CD1c-positive myeloid dendritic cell (primary cell): ENCODE data around the gene SP3.

ENCODE experiments used
- DNase-seq: peaks from one replicate; pipeline ENCODE4 v3.0.0-alpha.2; 2016; ENCODE audit errors: extremely low spot score

The SP3 gene

DNA sequence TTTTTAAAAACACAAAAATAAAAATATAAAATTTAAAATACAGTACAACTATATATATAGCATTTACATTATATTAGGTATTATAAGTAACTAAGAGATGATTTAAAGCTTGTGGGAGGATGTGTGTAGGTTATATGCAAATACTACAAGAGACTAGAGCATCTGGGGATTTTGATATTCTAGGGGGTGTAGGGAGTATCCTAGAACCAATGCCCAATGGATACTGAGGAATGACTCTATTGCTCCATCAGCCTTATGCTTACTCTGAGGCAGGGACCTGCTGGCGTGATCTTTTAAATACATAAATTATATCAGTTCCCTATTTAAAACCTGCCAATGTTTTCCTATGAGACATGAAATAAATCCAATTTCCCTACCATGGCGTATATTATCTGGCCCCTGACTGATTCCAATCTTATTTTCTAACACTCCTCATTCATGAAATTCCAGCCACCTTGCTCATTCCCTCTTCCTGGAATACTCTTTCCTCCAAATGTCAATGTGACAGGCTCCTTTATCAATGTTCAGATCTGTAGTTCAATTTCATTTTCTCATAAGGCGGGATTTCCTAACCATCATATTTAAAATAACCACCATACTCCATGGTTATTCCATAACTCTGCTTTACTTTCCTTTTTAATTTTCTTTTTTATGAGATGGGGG is 22.2 kb downstream of the SP3 start:
- DNase-seq = no peak

DNA sequence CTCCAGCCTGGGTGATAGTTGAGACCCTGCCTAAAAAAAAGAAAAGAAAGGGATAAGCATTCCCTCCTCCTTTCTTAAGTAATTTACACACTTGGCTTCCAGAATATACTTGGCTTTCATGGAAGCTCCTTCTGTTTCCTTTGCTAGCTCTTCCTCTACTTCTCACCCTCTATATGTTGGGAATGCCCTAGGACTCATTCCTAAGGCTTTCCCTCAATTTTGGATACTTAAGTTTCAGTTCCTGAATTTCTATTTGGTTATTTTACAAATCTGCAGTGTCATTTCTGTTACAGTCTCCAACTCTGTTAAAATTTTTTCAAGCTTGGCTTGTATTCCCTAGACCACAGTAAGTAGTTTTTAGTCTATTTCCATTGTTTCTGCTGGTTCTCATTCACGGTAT is 23.6 kb downstream of the SP3 start:
- peak; percentile 30 for DNase-seq

DNA sequence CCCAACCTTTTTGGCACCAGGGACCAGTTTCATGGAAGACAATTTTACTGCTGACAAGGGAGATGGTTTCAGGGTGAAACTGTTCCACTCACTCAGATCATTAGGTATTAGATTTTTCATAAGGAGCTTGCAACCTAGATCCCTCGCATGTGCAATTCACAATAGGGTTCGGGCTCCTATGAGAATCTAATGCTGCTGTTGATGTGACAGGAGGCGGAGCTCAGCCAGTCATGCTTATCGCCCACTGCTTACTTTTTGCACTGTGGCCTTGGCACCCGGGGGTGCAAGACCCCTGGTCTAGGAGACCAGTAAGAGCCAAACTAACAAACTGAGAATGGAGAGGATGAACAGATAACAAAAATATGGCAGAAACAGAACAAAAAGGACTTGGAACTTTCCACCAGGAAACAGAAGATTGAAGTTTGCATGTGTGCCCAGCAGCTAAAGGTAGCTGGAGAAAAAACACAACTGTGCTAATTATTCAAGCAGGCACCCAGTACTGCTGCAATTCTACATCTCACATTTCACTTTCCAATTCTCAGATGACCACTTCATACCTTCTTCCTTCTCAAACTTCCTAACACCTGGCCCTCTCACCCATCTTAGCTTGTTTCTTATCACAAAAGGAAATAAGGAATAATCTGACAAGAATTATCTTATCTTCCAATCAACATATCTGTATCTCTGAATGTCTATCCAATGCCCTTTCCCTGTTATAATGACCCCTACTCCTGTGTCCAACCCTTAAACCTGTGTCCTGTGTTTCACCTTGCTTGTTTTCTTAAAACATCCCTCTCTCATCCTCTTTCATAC is 24.8 kb downstream of the SP3 start:
- no peak for DNase-seq

DNA sequence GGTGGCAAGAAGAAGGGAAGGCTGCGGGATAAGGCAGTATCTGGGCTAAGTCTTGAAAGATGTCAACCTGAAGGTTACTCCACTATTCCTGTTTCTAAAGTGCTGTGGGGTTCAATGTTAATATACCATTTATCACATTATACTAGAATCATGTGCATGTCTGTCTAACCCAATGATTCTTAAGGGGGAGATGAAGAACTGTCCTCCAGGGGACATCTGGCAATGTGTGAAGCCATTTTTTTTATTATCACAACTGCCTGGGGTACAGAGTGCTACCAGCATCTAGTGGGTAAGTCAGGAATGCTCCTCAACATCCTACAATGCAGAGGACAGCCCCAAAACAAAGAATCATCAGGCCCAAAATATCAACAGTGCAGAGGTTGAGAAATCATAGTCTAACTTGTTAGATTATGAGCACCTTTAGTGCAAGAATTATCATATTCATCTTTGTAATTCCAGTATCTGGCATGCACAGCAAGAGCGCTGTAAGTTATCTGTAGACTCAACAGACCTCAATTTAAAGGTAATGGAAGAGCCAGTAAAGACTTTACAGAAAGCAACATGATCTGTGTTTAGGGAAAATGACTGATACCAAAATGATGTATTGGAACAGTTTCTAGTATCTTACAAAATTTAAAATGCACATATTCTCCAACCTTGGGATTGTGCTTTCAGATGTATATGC is 26.3 kb downstream of the SP3 start:
- no peak for DNase-seq

DNA sequence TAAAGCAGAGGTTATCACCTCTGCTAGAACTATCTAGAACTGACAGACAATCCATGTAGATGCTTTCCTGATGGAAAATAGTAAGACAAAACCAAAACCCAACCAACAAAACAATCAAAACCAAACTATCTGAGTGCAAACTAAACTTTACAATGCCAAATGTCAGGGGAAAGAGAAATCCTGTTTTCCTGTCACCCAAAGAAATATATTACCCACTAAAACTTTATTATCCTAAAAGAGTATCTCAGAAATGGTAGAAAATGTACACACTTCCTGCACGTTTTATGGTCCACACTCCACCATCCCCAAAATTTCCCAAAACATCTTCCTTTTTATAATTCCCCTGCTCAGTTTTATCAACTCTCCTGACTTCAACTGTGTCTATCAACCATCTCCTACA is 29.9 kb downstream of the SP3 start:
- DNase-seq = no peak

DNA sequence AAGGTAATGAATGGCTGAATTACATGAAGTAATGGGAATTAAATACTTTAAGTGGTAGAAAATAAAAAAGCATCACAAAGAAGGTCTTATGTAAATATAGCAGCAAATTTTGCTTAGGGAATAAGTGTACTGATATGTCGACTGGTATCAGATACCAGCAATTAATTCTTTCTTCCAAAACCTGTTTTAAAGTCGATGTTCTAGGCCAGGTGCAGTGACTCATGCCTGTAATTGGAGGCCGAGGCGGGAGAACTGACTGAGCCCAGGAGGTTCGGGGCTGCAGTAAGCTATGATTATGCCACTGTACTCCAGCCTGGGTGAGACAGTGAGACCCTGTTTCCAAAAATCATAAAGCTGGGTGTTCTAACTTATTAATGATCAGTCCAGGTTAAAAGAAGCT is 30.3 kb downstream of the SP3 start:
- no peak for DNase-seq

DNA sequence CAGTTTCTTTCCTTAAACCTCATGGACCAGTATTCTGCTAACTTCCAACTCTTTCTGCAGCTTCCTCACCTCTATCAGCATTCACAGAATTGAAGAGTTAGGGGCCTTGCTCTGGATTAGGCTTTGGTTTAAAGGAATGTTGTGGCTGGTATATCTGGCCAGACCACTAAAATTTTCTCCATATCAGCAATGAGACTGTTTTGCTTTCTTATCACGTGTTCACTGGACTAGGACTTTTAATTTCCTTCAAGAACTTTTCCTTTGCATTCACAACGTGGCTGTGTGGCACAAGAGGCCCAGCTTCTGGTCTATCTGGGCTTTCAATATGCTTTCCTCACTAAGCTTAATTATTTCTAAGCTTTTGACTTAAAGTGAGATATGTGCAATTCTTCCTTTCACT is 33.4 kb downstream of the SP3 start:
- no peak for DNase-seq

DNA sequence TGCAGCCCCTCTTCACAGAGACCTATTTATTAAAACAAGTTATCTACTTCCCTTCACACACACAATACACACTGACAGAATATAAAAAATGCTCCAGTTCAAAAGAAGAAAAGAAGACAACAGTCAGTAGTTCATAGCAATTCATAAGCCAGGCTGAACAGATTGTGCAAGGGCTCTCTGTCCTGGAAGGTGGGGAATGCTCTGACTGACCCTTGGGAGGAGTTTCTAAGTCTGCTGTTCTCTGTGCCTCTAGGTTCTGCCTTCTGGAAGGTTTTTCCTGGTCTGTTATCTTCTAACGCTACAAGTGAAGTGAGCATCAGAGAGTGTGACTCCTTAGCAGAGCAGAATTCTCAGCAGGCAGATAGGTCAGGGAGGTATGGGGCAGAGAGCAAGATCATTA is 35.7 kb downstream of the SP3 start:
- no peak for DNase-seq

DNA sequence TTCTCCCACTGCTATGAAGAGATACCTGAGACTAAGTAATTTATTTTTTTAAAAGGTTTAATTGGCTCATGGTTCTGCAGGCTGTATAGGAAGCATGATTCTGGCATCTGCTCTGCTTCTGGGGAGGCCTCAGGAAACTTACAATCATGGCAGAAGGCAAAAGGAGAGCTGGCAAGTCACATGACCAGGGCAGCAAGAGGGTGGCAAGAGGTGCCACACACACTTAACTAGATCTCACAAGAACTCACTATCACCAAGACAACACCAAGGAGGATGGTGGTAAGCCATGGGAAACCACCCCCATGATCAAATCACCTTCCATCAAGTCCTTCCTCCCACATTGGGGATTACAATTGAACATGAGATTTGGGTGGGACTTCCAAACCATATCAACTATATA is 38.3 kb downstream of the SP3 start:
- no peak for DNase-seq

DNA sequence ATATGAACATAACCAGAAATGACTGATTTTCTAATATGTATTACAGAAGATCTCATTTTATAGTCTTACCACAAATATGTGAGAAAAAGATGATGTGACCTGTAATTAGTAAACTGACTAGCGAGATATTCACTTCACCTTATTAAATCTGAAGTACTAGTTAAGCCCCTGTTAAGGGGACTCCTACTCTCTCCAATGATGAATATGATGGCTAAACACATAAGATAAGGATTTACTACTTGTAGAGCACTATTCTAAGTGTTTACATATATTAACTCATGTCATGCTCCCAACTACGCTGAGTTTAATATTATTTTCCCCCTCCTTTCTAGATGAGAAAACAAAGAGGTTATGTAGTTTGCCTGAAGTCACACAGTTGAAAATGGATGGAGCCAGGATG is 40.9 kb downstream of the SP3 start:
- no peak for DNase-seq

DNA sequence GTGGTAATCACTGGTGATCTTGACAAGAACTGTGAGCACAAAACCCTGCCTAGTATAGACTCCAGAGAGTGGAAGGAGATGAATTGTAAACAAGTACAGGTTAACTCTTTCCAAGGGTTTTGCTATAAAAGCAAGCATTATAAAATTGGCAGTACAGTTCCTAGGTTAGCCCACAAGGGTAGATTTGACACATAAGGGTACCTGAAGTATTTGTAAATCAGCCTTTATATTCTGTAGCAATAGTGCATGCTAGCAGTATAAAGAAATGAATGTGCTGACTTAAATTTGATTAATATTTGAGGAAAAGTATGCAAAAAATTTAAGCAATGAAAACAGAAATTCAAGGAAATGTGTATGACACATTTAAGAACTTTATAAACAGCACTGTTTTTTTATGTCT is 42.4 kb downstream of the SP3 start:
- no peak for DNase-seq

DNA sequence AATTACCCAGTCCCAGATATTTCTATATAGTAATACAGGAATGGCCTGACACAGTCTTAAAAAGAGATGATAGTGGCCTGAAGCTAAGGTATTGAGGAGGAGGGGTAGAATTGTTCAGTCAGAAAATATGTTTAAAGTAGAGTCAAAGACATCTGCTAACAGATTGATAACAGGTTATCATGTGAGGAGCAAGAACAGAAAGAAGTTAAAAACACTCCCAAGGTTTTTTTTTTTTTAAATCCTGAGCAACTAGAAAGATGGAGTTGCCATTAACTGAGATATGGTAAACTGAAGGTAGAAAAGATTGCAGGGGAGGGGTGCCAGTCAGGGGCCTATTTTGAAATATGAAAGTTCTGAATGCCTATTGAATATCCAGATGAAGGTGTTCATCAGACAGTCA is 43.1 kb downstream of the SP3 start:
- no peak for DNase-seq

DNA sequence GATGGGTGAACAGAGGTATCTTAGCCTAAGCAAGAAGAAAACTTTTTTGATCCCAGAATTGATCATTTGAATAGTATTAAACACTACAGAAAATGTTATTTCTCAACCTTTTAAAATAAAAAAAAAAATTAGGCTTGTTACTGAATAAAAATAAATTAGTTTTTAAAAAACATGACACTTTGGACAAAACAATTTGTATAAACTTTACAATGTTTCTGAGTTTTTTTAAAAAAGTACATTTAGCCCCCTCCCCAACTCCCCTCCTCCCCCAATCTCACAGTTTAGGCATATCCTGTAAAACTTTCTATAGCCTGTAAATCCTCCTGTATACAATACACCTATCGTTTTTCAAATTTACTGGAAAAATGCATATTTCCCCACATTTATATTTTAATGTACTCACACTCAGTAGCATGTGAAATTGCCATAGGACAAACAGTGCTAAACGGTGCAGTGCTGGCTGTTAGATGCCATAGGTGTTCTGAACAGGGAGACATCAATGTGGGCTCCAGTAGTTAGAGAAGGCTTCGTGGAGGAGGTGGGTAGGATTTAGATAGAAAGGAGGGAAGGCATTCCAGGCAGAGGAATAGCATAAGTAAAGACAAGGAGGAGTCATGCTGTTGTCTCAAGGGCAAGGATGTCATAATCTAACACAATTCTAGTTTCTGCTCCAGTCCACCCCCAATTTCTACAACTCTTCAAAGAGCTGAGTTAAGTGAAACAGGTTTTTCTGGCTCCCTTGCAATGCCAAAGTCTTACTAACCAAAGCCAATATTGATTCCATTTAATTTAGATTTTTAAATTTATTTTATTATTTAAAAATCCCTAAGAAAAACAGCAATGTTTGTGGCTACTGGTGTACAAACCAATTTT is 50.9 kb downstream of the SP3 start:
- DNase-seq = no peak

DNA sequence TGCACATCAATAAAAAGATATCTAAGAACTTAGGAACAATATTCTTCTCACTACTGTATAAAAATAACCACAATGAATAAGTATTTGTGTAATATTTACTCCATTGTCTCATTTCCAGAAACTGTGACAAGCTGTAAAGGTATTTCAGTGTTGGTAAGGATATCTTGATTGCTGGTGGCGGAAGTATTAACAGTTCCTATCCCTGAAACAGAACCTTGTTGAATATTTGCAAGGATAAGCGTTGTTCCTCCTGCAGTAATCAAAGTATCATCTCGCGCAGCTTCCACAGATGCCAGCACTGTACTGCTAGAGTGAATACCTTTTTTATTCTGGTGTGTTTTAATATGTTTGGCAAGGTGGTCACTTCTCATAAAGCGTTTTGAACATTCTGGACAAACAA is 55.3 kb downstream of the SP3 start:
- no peak for DNase-seq

DNA sequence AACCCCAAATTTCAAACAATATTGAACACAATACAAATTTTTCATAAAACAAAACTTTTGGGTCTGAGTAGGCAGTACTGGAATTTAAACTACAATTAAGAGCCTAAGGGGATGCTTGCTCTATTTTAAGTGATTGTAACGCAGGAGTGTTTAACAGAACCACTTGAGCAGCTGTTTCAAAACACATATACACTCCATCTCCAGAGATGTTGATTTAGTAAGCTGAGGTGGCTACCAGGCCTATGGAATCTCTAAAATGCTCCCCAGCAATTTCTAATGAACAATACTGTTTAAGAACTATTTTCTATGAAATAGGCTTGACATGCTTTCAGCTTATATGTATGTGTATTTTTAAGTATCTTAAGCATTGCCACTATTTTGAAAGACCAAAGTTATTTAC is 58.5 kb downstream of the SP3 start:
- DNase-seq = no peak

DNA sequence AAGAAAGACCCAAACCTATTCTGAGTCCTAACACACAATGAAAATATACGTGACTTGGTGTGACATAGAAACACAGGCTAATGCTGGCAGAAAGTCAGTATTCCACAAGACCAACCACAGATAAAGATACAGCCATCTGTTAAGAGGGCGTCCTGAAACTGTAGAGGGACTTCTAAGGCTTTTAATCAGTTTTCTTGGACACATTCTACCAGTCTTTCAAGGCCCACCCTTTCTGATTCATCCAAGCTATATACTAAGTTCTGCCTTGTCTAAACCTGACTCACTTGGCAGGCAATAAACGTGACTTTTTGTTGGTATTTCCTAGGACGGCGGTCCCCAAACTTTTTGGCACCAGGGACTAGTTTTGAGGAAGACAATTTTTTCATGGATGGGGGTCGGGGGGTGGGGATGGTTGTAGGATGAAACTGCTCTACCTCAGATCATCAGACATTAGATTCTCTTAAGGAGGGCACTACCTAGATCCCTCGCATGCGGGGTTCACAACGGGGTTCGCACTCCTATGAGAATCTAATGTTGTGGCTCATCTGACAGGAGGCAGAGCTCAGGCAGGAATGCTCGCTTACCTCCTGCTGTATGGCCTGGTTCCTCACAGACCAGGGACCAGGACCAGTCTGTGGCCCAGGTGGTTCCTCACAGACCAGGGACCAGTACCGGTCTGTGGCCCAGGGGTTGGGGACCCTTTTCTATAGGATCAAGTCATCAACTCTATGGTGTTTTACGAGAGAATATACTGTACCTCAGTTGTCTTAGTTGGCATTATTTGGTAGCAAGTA is 61.4 kb downstream of the SP3 start:
- no peak for DNase-seq

DNA sequence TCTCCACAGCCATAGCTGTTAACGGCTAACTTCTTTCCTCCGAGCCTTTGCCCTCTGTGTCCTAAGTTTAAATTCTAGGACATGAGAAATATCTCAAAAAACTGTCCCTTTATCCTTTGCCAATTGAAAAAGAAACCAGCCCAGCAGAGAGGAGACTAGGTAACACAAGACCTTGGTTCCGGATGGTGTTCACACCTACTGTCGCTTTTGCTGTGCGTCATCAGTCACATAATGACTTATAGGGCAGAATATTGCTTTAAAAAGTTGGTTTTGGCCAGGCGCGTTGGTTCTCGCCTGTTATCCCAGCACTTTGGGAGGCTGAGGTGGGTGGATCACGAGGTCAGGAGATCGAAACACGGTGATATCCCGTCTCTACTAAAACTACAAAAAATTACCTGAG is 66.2 kb downstream of the SP3 start:
- DNase-seq = no peak

DNA sequence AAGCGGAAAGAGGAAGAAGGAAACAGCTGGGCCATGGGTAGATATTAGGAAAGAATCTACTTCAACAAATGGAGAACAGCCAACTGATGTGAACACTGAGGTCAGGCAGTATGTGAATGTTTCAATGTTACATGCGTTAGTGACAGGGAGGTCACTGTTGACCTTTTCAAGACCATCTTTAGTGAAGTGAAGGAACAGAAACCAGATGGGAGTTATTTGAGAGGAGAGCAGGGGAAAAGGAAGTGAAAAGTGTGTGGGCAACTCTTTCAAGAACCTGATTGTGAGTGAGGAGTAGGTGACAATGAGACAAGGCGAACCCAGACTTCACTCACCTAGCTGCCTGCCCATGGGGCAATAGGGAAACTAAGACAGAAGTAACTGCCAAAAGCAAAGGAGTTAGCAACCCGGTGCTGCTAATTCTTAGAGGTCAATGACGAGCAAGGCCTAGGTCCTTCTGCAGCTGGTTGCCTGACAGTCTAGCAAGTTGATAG is 67.0 kb downstream of the SP3 start:
- peak; percentile 78 for DNase-seq

DNA sequence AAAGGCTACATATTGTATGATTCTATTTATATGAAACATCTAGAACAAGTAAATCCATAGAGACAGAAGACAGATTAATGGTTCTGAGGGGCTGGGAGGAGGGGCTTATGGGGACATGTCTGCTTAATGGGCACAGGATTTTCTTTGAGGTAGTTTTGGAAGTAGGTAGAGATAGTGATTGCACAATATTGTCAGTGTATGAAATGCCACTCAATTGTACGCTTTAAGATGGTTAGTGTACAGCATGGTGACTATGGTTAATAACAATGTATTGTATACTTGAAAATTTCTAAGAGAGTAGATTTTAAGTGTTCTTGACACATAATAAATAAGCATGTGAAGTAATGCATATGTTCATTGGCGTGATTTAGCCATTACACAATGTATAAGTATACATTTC is 68.4 kb downstream of the SP3 start:
- no peak for DNase-seq

DNA sequence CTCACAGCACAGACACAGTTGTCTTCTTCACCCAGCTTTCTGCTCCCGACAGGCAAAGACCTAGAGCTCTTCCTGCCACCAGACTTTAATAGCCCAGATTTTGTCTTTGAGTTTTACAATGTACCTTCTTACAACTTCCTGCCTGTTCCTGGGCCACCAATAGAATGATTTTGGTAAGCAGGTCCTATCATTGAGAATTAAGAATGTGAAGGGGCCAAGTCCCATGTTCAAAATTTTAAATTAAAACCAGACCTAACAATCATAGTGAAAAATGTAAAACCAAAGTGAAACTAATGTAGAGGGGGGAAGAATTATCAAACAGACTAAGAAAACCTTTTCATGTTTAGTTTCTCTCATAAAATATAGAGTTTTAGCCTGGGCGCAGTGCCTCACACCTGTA is 72.8 kb downstream of the SP3 start:
- DNase-seq = no peak
